ENCODE data around the gene LAPTM5. TPM values are rescaled to one million over a fixed set of nuclear protein-coding genes. Genes with fewer than 3 reads are reported as not detected.

The LAPTM5 gene
- total RNA-seq, 2 donors from 2014 or later = 14.9 to 39.1 TPM

- H3K9me3 ChIP-seq = no peaks in the 10 kb centered on the region
- intact Hi-C loops (cut with DNase I) = no loop called here
- 76% methylated on average over 23 of the region's 23 CpGs for WGBS
- no peak overlapping the region for H3K27ac ChIP-seq
- H3K27me3 ChIP-seq (replicated peaks; ENCODE audit: insufficient read depth) = no peaks in the 10 kb centered on the region
- H3K36me3 ChIP-seq = no peaks in the 10 kb centered on the region
- no peak for TF ChIP-seq CTCF (IDR thresholded peaks at IDR 0.05)
- no peak for TF ChIP-seq POLR2A (IDR thresholded peaks at IDR 0.05)
- no peak for TF ChIP-seq POLR2AphosphoS5 (IDR thresholded peaks at IDR 0.05)
- DNase-seq (ENCODE audit: low spot score) = no peak
- H3K4me1 ChIP-seq (replicated peaks) = no peaks in the 10 kb centered on the region
- no peak overlapping the region for H3K4me3 ChIP-seq
Observed at GRCh38 chr1:30730346-30731108, 27.0 kb downstream of the LAPTM5 start.

- H3K4me3 ChIP-seq = no peak overlapping the region
- no peaks in the 10 kb centered on the region for H3K4me1 ChIP-seq (replicated peaks)
- WGBS = 96% methylated on average over 6 of the region's 6 CpGs
- TF ChIP-seq POLR2A (IDR thresholded peaks at IDR 0.05) (no peak), POLR2AphosphoS5 (IDR thresholded peaks at IDR 0.05) (no peak), CTCF (IDR thresholded peaks at IDR 0.05) (no peak)
- no peak overlapping the region for H3K27ac ChIP-seq
- no peaks in the 10 kb centered on the region for H3K27me3 ChIP-seq (replicated peaks; ENCODE audit: insufficient read depth)
- no peaks in the 10 kb centered on the region for H3K36me3 ChIP-seq
- DNase-seq (ENCODE audit: low spot score) = no peak
- intact Hi-C loops (cut with DNase I) = loop anchor here (5.0 kb wide), 1 partner anchor 32 kb away; no protein-coding TSS in a partner anchor
- H3K9me3 ChIP-seq = no peaks in the 10 kb centered on the region
Observed at GRCh38 chr1:30729901-30730300, 27.7 kb downstream of the LAPTM5 start.

- intact Hi-C loops (cut with DNase I) = loop anchor here (5.0 kb wide), 1 partner anchor 33 kb away; no protein-coding TSS in a partner anchor
Observed at GRCh38 chr1:30728832-30729638, 28.5 kb downstream of the LAPTM5 start.

GRCh38 chr1:30728340-30728739 lies 29.2 kb downstream of the LAPTM5 start:
- intact Hi-C loops (cut with DNase I) = loop anchor here (5.0 kb wide), 1 partner anchor 34 kb away; no protein-coding TSS in a partner anchor
- no peak overlapping the region for H3K27ac ChIP-seq
- no peaks in the 10 kb centered on the region for H3K9me3 ChIP-seq
- DNase-seq (ENCODE audit: low spot score) = no peak
- no peak overlapping the region for H3K4me3 ChIP-seq
- no peaks in the 10 kb centered on the region for H3K4me1 ChIP-seq (replicated peaks)
- H3K27me3 ChIP-seq (replicated peaks; ENCODE audit: insufficient read depth) = no peaks in the 10 kb centered on the region
- H3K36me3 ChIP-seq = no peaks in the 10 kb centered on the region
- TF ChIP-seq CTCF (IDR thresholded peaks at IDR 0.05) = no peak
- no peak for TF ChIP-seq POLR2AphosphoS5 (IDR thresholded peaks at IDR 0.05)
- TF ChIP-seq POLR2A (IDR thresholded peaks at IDR 0.05) = no peak
- WGBS = 92% methylated on average over 8 of the region's 8 CpGs

More at GRCh38 chr1:30728832-30729638, 28.5 kb downstream of the LAPTM5 start:
- no peaks in the 10 kb centered on the region for H3K36me3 ChIP-seq
- WGBS = 71% methylated on average over 17 of the region's 17 CpGs
- H3K27ac ChIP-seq = no peak overlapping the region
- no peak overlapping the region for H3K4me3 ChIP-seq
- no peaks in the 10 kb centered on the region for H3K9me3 ChIP-seq
- H3K4me1 ChIP-seq (replicated peaks) = no peaks in the 10 kb centered on the region
- no peak for TF ChIP-seq POLR2AphosphoS5 (IDR thresholded peaks at IDR 0.05)
- no peak for TF ChIP-seq CTCF (IDR thresholded peaks at IDR 0.05)
- TF ChIP-seq POLR2A (IDR thresholded peaks at IDR 0.05) = no peak
- H3K27me3 ChIP-seq (replicated peaks; ENCODE audit: insufficient read depth) = no peaks in the 10 kb centered on the region
- no peak for DNase-seq (ENCODE audit: low spot score)

All from prostate gland (tissue), 2 donors.